SK-N-MC (cell line): ENCODE measurements around the gene ABRAXAS1.

Experiments used
- EZH2 ChIP-seq: fragments of 200-600 bp; sonication (generic); IDR thresholded peaks from one replicate; pipeline ENCODE4 v1.6.1; 2017; ENCODE audit warnings: antibody characterized with exemption
- FOXP2 ChIP-seq: optimal IDR thresholded peaks from 2 replicates; pipeline ENCODE3; 2011; ENCODE audit warnings: mild to moderate bottlenecking, moderate library complexity; ENCODE audit not compliant: insufficient read depth; ENCODE audit errors: extremely low read length, control extremely low read depth
- POLR2AphosphoS5 ChIP-seq: IDR thresholded peaks from 2 replicates; pipeline ENCODE4 v1.6.1; 2012; ENCODE audit warnings: mild to moderate bottlenecking, low read depth, low read length, borderline replicate concordance

- TF ChIP-seq POLR2AphosphoS5 (no peak), EZH2 (no peak), FOXP2 (no peak)
Observed at GRCh38 chr4:83498187-83498586, 13.3 kb upstream of the ABRAXAS1 start.
